ENCODE data around the gene ZC3H7A. TPM values are rescaled to one million over a fixed set of nuclear protein-coding genes. Genes with fewer than 3 reads are reported as not detected.
A peak's percentile ranks its signal among the peaks of the same experiment; 100 is the strongest.

Gene ZC3H7A
- total and polyA plus RNA-seq, 2 of the 13 experiments (the other 11 are each of a cell fraction or from before 2014, with no cell fraction given), result 29.2 to 36.8 TPM

DNA sequence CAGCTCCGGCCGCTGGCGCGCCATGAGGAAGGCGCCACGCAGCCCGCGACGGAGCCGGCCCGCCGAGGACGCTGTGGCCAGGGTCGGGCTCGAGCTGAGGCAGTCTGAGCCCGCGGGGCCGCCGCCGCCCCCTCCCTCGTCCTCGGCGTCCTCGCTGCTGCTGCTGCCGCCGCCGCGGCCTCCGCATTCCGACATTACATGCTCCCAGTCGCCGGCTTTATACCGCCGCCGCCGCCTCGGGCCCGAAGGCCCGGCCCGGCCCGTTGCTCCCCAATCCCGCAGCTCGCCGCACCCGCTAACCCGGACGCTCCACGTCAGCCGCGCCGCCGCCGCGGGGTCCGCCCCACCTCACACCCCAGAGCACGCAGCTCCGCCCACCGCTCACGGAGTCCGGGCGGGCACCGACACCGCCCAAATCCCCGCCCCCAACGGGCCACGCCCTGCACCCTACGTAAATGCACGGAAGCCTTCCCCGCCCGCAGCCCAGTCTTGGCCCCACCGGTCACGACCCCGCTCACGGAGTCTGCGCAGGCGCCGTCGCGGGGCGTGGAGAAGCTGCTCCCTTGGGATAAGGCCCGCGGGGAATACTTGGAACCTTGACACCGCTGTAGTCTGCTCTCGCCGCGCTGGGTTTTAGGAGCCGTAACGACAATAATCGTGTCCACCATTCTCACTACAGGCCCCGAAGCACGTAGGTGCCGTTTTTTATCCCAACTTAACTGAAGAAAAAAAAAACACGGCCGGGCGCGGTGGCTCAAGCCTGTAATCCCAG, 54.3 kb downstream of the ZC3H7A start, which contains the start of gene TXNDC11 (continued):
- TF ChIP-seq, protein P1, sequence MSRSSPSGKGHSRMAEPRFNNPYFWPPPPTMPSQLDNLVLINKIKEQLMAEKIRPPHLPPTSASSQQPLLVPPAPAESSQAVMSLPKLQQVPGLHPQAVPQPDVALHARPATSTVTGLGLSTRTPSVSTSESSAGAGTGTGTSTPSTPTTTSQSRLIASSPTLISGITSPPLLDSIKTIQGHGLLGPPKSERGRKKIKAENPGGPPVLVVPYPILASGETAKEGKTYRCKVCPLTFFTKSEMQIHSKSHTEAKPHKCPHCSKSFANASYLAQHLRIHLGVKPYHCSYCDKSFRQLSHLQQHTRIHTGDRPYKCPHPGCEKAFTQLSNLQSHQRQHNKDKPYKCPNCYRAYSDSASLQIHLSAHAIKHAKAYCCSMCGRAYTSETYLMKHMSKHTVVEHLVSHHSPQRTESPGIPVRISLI (CRISPR knock-in tag; IDR thresholded peaks at IDR 0.05; ENCODE audit: borderline replicate concordance), result no peak; the same call in none of the 2 replicates
- no peak for TF ChIP-seq PHF5A (CRISPR knock-in tag; IDR thresholded peaks at IDR 0.05; ENCODE audit: low read depth, unreplicated experiment)
- no peak for TF ChIP-seq ZNF333 (CRISPR knock-in tag; IDR thresholded peaks at IDR 0.05; ENCODE audit: borderline replicate concordance)
- no peak for TF ChIP-seq BHLHE40 (IDR thresholded peaks at IDR 0.05; ENCODE audit: low read length)
- peak; percentile 92 for TF ChIP-seq NR2C2 (CRISPR knock-in tag; IDR thresholded peaks at IDR 0.05; ENCODE audit: borderline replicate concordance)
- TF ChIP-seq ZSCAN25 (CRISPR knock-in tag; IDR thresholded peaks at IDR 0.05), result peak; percentile 43; the same call in 1 of the 2 replicates
- no peak; the same call in none of the 2 replicates for TF ChIP-seq ZNF335 (CRISPR knock-in tag; IDR thresholded peaks at IDR 0.05)
- peak; percentile 94; the same call in 1 of the 2 replicates for TF ChIP-seq ZNF253 (CRISPR knock-in tag; IDR thresholded peaks at IDR 0.05; ENCODE audit: borderline replicate concordance)
- no peak; the same call in 1 of the 2 replicates for TF ChIP-seq TOPORS (CRISPR knock-in tag; IDR thresholded peaks at IDR 0.05)
- TF ChIP-seq IKZF4 (CRISPR knock-in tag; IDR thresholded peaks at IDR 0.05; ENCODE audit: borderline replicate concordance, low read depth, not compliant biosample characterization), result peak; percentile 51
- TF ChIP-seq NFE2 (CRISPR knock-in tag; IDR thresholded peaks at IDR 0.05), result no peak
- TF ChIP-seq GABPB1 (CRISPR knock-in tag; IDR thresholded peaks at IDR 0.05), result peak; percentile 81
- peak; percentile 99; the same call in 1 of the 2 replicates for TF ChIP-seq ZNF558 (CRISPR knock-in tag; IDR thresholded peaks at IDR 0.05; ENCODE audit: borderline replicate concordance)
- TF ChIP-seq ZBTB7B (CRISPR knock-in tag; IDR thresholded peaks at IDR 0.05), result 0 out of 2 replicates have a peak, but pooled peaks have one; percentile 68
- TF ChIP-seq, protein P2, sequence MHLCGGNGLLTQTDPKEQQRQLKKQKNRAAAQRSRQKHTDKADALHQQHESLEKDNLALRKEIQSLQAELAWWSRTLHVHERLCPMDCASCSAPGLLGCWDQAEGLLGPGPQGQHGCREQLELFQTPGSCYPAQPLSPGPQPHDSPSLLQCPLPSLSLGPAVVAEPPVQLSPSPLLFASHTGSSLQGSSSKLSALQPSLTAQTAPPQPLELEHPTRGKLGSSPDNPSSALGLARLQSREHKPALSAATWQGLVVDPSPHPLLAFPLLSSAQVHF (CRISPR knock-in tag; IDR thresholded peaks at IDR 0.05), result peak; percentile 51; the same call in 1 of the 2 replicates
- TF ChIP-seq, protein P3, sequence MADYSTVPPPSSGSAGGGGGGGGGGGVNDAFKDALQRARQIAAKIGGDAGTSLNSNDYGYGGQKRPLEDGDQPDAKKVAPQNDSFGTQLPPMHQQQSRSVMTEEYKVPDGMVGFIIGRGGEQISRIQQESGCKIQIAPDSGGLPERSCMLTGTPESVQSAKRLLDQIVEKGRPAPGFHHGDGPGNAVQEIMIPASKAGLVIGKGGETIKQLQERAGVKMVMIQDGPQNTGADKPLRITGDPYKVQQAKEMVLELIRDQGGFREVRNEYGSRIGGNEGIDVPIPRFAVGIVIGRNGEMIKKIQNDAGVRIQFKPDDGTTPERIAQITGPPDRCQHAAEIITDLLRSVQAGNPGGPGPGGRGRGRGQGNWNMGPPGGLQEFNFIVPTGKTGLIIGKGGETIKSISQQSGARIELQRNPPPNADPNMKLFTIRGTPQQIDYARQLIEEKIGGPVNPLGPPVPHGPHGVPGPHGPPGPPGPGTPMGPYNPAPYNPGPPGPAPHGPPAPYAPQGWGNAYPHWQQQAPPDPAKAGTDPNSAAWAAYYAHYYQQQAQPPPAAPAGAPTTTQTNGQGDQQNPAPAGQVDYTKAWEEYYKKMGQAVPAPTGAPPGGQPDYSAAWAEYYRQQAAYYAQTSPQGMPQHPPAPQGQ (CRISPR knock-in tag; IDR thresholded peaks at IDR 0.05; ENCODE audit: borderline replicate concordance), result no peak
- TF ChIP-seq, protein P4, sequence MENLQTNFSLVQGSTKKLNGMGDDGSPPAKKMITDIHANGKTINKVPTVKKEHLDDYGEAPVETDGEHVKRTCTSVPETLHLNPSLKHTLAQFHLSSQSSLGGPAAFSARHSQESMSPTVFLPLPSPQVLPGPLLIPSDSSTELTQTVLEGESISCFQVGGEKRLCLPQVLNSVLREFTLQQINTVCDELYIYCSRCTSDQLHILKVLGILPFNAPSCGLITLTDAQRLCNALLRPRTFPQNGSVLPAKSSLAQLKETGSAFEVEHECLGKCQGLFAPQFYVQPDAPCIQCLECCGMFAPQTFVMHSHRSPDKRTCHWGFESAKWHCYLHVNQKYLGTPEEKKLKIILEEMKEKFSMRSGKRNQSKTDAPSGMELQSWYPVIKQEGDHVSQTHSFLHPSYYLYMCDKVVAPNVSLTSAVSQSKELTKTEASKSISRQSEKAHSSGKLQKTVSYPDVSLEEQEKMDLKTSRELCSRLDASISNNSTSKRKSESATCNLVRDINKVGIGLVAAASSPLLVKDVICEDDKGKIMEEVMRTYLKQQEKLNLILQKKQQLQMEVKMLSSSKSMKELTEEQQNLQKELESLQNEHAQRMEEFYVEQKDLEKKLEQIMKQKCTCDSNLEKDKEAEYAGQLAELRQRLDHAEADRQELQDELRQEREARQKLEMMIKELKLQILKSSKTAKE (CRISPR knock-in tag; IDR thresholded peaks at IDR 0.05; ENCODE audit: borderline replicate concordance), result peak; percentile 91
- TF ChIP-seq HCFC1 (IDR thresholded peaks at IDR 0.05; ENCODE audit: low read depth, low read length), result no peak; the same call in 1 of the 2 replicates
- TF ChIP-seq SRSF4 (IDR thresholded peaks at IDR 0.05; ENCODE audit: low read depth, low read length, poor library complexity, severe bottlenecking), result peak; percentile 70
- peak; percentile 97; the same call in 1 of the 2 replicates for TF ChIP-seq ZNF598 (CRISPR knock-in tag; IDR thresholded peaks at IDR 0.05; ENCODE audit: borderline replicate concordance)
- peak; percentile 89; the same call in 1 of the 2 replicates for TF ChIP-seq ZNF136 (CRISPR knock-in tag; IDR thresholded peaks at IDR 0.05; ENCODE audit: low read depth)
- peak; percentile 70 for TF ChIP-seq FOXC1 (CRISPR knock-in tag; IDR thresholded peaks at IDR 0.05; ENCODE audit: borderline replicate concordance)
- peak; percentile 94 for TF ChIP-seq SAFB2 (CRISPR knock-in tag; IDR thresholded peaks at IDR 0.05; ENCODE audit: borderline replicate concordance, low read depth)

All from HepG2 (cell line).